D721Med (cell line): ENCODE data around the gene TMTC1.

Source experiments
- DNase-seq: peaks from one replicate; pipeline ENCODE4 v3.0.0; 2011; ENCODE audit warnings: low spot score; ENCODE audit not compliant: insufficient read length
- FAIRE-seq: peaks from 2 replicates; lab custom pipeline; 2011; peaks lifted over from hg19 to GRCh38; lab: Jason Lieb, UNC
- CTCF ChIP-seq: IDR thresholded peaks from 2 replicates; pipeline ENCODE4 v1.5.1; 2012; ENCODE audit warnings: mild to moderate bottlenecking, control low read depth; ENCODE audit not compliant: insufficient read depth; ENCODE audit errors: missing control alignments

Gene TMTC1

GRCh38 chr12:29519585-29520182, 264.1 kb downstream of the TMTC1 start:
- no peak for FAIRE-seq
- no peak for DNase-seq
- peak; percentile 61 for TF ChIP-seq CTCF

- DNase-seq: no peak
- TF ChIP-seq CTCF: no peak
- no peak for FAIRE-seq
Observed at GRCh38 chr12:29518407-29518806, 265.3 kb downstream of the TMTC1 start.

- no peak for DNase-seq
- no peak for FAIRE-seq
- TF ChIP-seq CTCF: peak; percentile 25
Observed at GRCh38 chr12:29517264-29517663, 266.5 kb downstream of the TMTC1 start.

- no peak for TF ChIP-seq CTCF
- FAIRE-seq (no peak), DNase-seq (no peak)
Observed at GRCh38 chr12:29516431-29516875, 267.3 kb downstream of the TMTC1 start.

GRCh38 chr12:29510591-29511185, 273.1 kb downstream of the TMTC1 start:
- TF ChIP-seq CTCF: no peak
- no peak for DNase-seq
- no peak for FAIRE-seq

- DNase-seq: no peak
- no peak for FAIRE-seq
- no peak for TF ChIP-seq CTCF
Observed at GRCh38 chr12:29509503-29509902, 274.2 kb downstream of the TMTC1 start.

GRCh38 chr12:29508949-29509348, 274.8 kb downstream of the TMTC1 start:
- no peak for DNase-seq
- TF ChIP-seq CTCF: no peak
- FAIRE-seq: no peak
